ENCODE data around the gene FAM169A. TPM values are rescaled to one million over a fixed set of nuclear protein-coding genes. Genes with fewer than 3 reads are reported as not detected.

FAM169A gene
- total and polyA plus RNA-seq, 2 donors (not counting 1 experiment from before 2014, with no cell fraction given), result 2.1 to 9.4 TPM

DNA sequence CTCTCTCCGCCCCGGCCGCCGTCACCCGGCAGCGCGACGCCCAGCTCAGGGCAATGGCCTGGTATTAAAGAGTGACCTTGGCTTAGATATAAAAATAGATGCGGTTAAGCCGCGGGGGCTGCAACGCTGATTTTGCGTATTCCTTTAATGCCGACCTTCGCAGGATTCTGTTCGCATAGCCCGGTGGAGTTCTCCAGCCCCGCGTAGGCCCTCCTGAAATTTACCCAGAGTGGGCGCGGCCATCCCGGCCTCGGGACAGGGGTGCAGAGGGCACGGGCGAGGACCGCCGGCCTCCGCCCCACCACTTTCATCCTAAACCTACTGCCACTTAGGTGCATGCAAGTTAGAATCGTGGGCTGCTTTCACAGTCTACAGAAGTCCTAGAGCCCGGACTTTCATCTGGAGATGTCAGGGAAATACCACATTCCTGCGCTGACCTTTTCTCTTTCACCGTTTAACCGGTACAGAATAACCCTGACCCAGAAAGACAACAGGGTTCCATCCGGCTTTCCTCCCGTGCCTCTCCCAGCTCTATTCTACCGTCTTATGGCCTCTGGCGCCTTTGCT lies 492 bp upstream of the FAM169A start:
- Histone ChIP-seq H3K4me1 (ENCODE audit: control insufficient read depth in 2 of 2, insufficient read depth in 2 of 2, low read length in 2 of 2) (peaks cover 10 to 14% of the 10 kb centered on the region in 2 donors), H3K9me3 (ENCODE audit: control extremely low read depth in 1 of 3, control insufficient read depth in 2 of 3, insufficient read depth in 1 of 3, low read length in 2 of 3) (no peaks in the 10 kb centered on the region), H4K20me1 (ENCODE audit: control insufficient read depth, insufficient read depth, low read length, poor library complexity, severe bottlenecking) (no peaks in the 10 kb centered on the region), H2AFZ (ENCODE audit: insufficient read depth, low read depth, low read length, poor library complexity, severe bottlenecking) (peak overlapping the region; percentile 91), H3K79me2 (ENCODE audit: control insufficient read depth, insufficient read depth, low read length) (peaks cover 17% of the 10 kb centered on the region), H3K27ac (ENCODE audit: low read length in 2 of 2) (peak overlapping the region in 1 of 2 donors; percentile 60), H3K4me3 (ENCODE audit: control extremely low read depth in 1 of 5, extremely low read depth in 1 of 5, insufficient read depth in 1 of 5, low read depth in 2 of 5, low read length in 4 of 5) (peak overlapping the region; percentile 25 to 73 (median 67)), H3K36me3 (replicated peaks in 1 of 2; ENCODE audit: control extremely low read depth in 1 of 2, control insufficient read depth in 1 of 2, extremely low read depth in 1 of 2, insufficient read depth in 2 of 2, low read length in 1 of 2) (no peaks in the 10 kb centered on the region), H3K9ac (ENCODE audit: low read length) (peak overlapping the region; percentile 72), H3K27me3 (replicated peaks in 1 of 4; ENCODE audit: control extremely low read depth in 1 of 4, control insufficient read depth in 3 of 4, insufficient read depth in 4 of 4, low read length in 3 of 4) (peaks cover 0 to 16% (median 7%) of the 10 kb centered on the region in 4 experiments), H3K4me2 (replicated peaks; ENCODE audit: low read depth, low read length, poor library complexity, severe bottlenecking) (peak overlapping the region; percentile 90)
- Mint-ChIP-seq H3K9me3 (ENCODE audit: insufficient read depth) (no peaks in the 10 kb centered on the region), H3K27ac (peak overlapping the region; percentile 85), H3K4me1 (peaks cover 25% of the 10 kb centered on the region), H3K4me3 (peak overlapping the region; percentile 88), H3K27me3 (peaks cover 24% of the 10 kb centered on the region)
- intact Hi-C loops (cut with micrococcal nuclease), result loop anchor here (2.0 kb wide), 1 partner anchor 100 kb away; the partner anchor contains the start of genes GFM2 and NSA2
- TF ChIP-seq, protein P1, sequence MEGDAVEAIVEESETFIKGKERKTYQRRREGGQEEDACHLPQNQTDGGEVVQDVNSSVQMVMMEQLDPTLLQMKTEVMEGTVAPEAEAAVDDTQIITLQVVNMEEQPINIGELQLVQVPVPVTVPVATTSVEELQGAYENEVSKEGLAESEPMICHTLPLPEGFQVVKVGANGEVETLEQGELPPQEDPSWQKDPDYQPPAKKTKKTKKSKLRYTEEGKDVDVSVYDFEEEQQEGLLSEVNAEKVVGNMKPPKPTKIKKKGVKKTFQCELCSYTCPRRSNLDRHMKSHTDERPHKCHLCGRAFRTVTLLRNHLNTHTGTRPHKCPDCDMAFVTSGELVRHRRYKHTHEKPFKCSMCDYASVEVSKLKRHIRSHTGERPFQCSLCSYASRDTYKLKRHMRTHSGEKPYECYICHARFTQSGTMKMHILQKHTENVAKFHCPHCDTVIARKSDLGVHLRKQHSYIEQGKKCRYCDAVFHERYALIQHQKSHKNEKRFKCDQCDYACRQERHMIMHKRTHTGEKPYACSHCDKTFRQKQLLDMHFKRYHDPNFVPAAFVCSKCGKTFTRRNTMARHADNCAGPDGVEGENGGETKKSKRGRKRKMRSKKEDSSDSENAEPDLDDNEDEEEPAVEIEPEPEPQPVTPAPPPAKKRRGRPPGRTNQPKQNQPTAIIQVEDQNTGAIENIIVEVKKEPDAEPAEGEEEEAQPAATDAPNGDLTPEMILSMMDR (IDR thresholded peaks at IDR 0.05), result no peak
- no peak for TF ChIP-seq EZH2 (IDR thresholded peaks at IDR 0.05; ENCODE audit: borderline replicate concordance, insufficient read depth, low read depth, low read length, poor library complexity, severe bottlenecking)
- ChIA-PET CTCF (no interaction called here), POLR2A (no interaction called here)
- DNase-seq (no peak), ATAC-seq (ENCODE audit: low read depth) (peak; percentile 28)
- 9% methylated on average over 29 of the region's 37 CpGs for WGBS (ENCODE audit: insufficient coverage)

DNA sequence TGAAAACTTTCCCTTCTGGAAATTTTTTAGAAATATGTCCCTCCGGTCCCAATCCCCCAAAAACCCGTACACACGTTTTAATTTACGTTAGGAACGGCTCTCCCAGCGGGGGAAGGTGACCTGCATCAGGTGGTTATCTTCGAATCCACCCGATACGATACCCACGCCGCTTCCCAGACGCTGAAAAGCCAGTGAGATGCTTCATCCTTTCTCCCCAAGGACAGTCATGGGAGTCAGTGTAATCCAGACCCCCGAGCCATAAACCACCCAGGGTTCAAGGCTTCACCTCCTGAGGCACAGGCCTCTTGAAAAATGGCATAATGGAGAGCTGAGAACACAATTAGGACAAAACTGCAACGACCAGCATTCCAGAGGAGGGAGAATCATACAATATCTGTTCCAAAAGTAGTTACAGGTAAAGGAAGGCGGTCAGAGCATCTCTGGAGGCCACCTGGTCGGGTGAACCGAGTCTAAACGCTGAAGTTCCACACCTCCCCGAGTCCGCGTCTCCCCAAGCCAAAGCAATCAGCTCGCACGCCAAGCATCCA lies 857 bp downstream of the FAM169A start:
- Histone ChIP-seq H4K20me1 (ENCODE audit: control insufficient read depth, insufficient read depth, low read length, poor library complexity, severe bottlenecking) (no peaks in the 10 kb centered on the region), H3K9ac (ENCODE audit: low read length) (peak overlapping the region; percentile 72), H3K4me1 (ENCODE audit: control insufficient read depth in 2 of 2, insufficient read depth in 2 of 2, low read length in 2 of 2) (peaks cover 10 to 14% of the 10 kb centered on the region in 2 donors), H3K36me3 (replicated peaks in 1 of 2; ENCODE audit: control extremely low read depth in 1 of 2, control insufficient read depth in 1 of 2, extremely low read depth in 1 of 2, insufficient read depth in 2 of 2, low read length in 1 of 2) (no peaks in the 10 kb centered on the region), H3K4me3 (ENCODE audit: control extremely low read depth in 1 of 5, extremely low read depth in 1 of 5, insufficient read depth in 1 of 5, low read depth in 2 of 5, low read length in 4 of 5) (peak overlapping the region; percentile 55 to 73 (median 67)), H3K79me2 (ENCODE audit: control insufficient read depth, insufficient read depth, low read length) (peaks cover 23% of the 10 kb centered on the region), H3K27ac (ENCODE audit: low read length in 2 of 2) (peak overlapping the region in 1 of 2 donors; percentile 49), H3K27me3 (replicated peaks in 1 of 4; ENCODE audit: control extremely low read depth in 1 of 4, control insufficient read depth in 3 of 4, insufficient read depth in 4 of 4, low read length in 3 of 4) (peaks cover 0 to 16% (median 7%) of the 10 kb centered on the region in 4 experiments), H3K4me2 (replicated peaks; ENCODE audit: low read depth, low read length, poor library complexity, severe bottlenecking) (peak overlapping the region; percentile 90), H2AFZ (ENCODE audit: insufficient read depth, low read depth, low read length, poor library complexity, severe bottlenecking) (peak overlapping the region; percentile 91), H3K9me3 (ENCODE audit: control extremely low read depth in 1 of 3, control insufficient read depth in 2 of 3, insufficient read depth in 1 of 3, low read length in 2 of 3) (no peaks in the 10 kb centered on the region)
- 30% methylated on average over 15 of the region's 23 CpGs for WGBS (ENCODE audit: insufficient coverage)
- intact Hi-C loops (cut with micrococcal nuclease), result no loop called here
- TF ChIP-seq, protein P1 (IDR thresholded peaks at IDR 0.05), result no peak
- TF ChIP-seq EZH2 (IDR thresholded peaks at IDR 0.05; ENCODE audit: borderline replicate concordance, insufficient read depth, low read depth, low read length, poor library complexity, severe bottlenecking), result no peak
- Mint-ChIP-seq H3K9me3 (ENCODE audit: insufficient read depth) (no peaks in the 10 kb centered on the region), H3K4me3 (peak overlapping the region; percentile 83), H3K27me3 (peaks cover 21% of the 10 kb centered on the region), H3K4me1 (peaks cover 26% of the 10 kb centered on the region), H3K27ac (peak overlapping the region; percentile 83)
- no peak for DNase-seq
- ChIA-PET CTCF (no interaction called here), POLR2A (no interaction called here)
- no peak for ATAC-seq (ENCODE audit: low read depth)
